A549 (cell line): ENCODE measurements around the gene DCHS2. TPM values are rescaled to one million over a fixed set of nuclear protein-coding genes. Genes with fewer than 3 reads are reported as not detected.

Source experiments
- ATAC-seq, 2 experiments: fragments of 200-7000 bp in 1 of 2; fragments of >200 bp in 1 of 2; cut with Nextera tagmentation in 1 of 2; cut with Tn5 transposase in 1 of 2; 3 replicates each; pipeline versions ENCODE4 v1.8.0 to v1.9.1; 2018 to 2020; ENCODE audit warnings: mild to moderate bottlenecking in 1 of 2, moderate library complexity in 1 of 2
- CTCF ChIA-PET: fragments of 300-600 bp; sonication (Branson Sonifier 250); formaldehyde crosslinking; extraction: SDS; loops from one replicate; lab custom pipeline; 2021; ENCODE audit warnings: antibody characterized with exemption, inconsistent platforms; lab: Yijun Ruan, JAX
- POLR2A ChIA-PET: fragments of 350-600 bp; formaldehyde crosslinking; extraction: SDS; loops from one replicate; lab custom pipeline; 2021; ENCODE audit warnings: antibody characterized with exemption, inconsistent platforms; lab: Yijun Ruan, JAX
- DNase-seq, 2 experiments: peaks; one replicate each; pipeline versions ENCODE4 v3.0.0 to v3.0.0-alpha.2; 2011 to 2016; ENCODE audit warnings: low read depth in 1 of 2, low spot score in 1 of 2
- FAIRE-seq: peaks from 2 replicates; lab custom pipeline; 2011; peaks lifted over from hg19 to GRCh38; lab: Jason Lieb, UNC
- H3K27ac ChIP-seq, 2 experiments: fragments of >200 bp; sonication (Bioruptor Twin); formaldehyde crosslinking; 3 replicates each; pipeline ENCODE4 v1.5.1; 2016 to 2017
- H3K4me1 ChIP-seq: fragments of >200 bp; sonication (Bioruptor Twin); formaldehyde crosslinking; 3 replicates; pipeline ENCODE4 v1.6.1; 2016
- H3K4me2 ChIP-seq: fragments of >200 bp; sonication (Bioruptor Twin); formaldehyde crosslinking; 3 replicates; pipeline ENCODE4 v1.6.1; 2016
- H3K4me3 ChIP-seq: fragments of >200 bp; sonication (Bioruptor Twin); formaldehyde crosslinking; 3 replicates; pipeline ENCODE4 v1.5.1; 2016
- H3K9me3 ChIP-seq: fragments of >200 bp; sonication (Bioruptor Twin); formaldehyde crosslinking; 3 replicates; pipeline ENCODE4 v1.6.1; 2016
- CBX8 ChIP-seq: fragments of 200-600 bp; sonication (generic); IDR thresholded peaks from 2 replicates; pipeline ENCODE4 v1.6.1; 2016
- CHD2 ChIP-seq: fragments of 150-350 bp; IDR thresholded peaks from 2 replicates; pipeline ENCODE4 v1.6.1; 2014; ENCODE audit warnings: low read length; ENCODE audit not compliant: partially characterized antibody
- EHMT2 ChIP-seq: fragments of 200-600 bp; sonication (generic); IDR thresholded peaks from 2 replicates; pipeline ENCODE4 v1.6.1; 2016; ENCODE audit warnings: antibody characterized with exemption, low read depth, mild to moderate bottlenecking, moderate library complexity
- EP300 ChIP-seq, 2 experiments: fragments of >200 bp; sonication (Bioruptor Twin); formaldehyde crosslinking; IDR thresholded peaks; 2 replicates in 1 of 2; 3 replicates in 1 of 2; pipeline ENCODE4 v1.6.1; 2016 to 2017
- FOXS1 ChIP-seq: fragments of 250-450 bp; sonication (Bioruptor Pico); IDR thresholded peaks from 2 replicates; pipeline ENCODE4 v1.5.0; 2020; ENCODE audit warnings: mild to moderate bottlenecking, moderate library complexity
- GATA3 ChIP-seq: IDR thresholded peaks from 2 replicates; pipeline ENCODE4 v1.6.1; 2012; ENCODE audit warnings: borderline replicate concordance
- HDAC2 ChIP-seq: fragments of 200-600 bp; sonication (generic); IDR thresholded peaks from 2 replicates; pipeline ENCODE4 v1.6.1; 2016
- HOXA7 ChIP-seq: fragments of 250-450 bp; sonication (Bioruptor Pico); IDR thresholded peaks from 2 replicates; pipeline ENCODE4 v1.5.0; 2020; ENCODE audit warnings: mild to moderate bottlenecking, moderate library complexity
- HOXB13 ChIP-seq: fragments of 250-450 bp; sonication (Bioruptor Pico); IDR thresholded peaks from 2 replicates; pipeline ENCODE4 v1.5.0; 2020; ENCODE audit warnings: low read depth, mild to moderate bottlenecking, moderate library complexity
- HOXB5 ChIP-seq: fragments of 250-450 bp; sonication (Bioruptor Pico); IDR thresholded peaks from 2 replicates; pipeline ENCODE4 v1.5.0; 2020; ENCODE audit warnings: mild to moderate bottlenecking, moderate library complexity
- JUN ChIP-seq, 2 experiments: fragments of >200 bp; sonication (Bioruptor Twin); formaldehyde crosslinking; IDR thresholded peaks; 2 replicates in 1 of 2; 3 replicates in 1 of 2; pipeline ENCODE4 v1.6.1; 2016 to 2017
- JUNB ChIP-seq: fragments of >200 bp; sonication (Bioruptor Twin); formaldehyde crosslinking; IDR thresholded peaks from 2 replicates; pipeline ENCODE4 v1.6.1; 2016
- KDM5A ChIP-seq: fragments of 200-600 bp; sonication (generic); IDR thresholded peaks from 2 replicates; pipeline ENCODE4 v1.6.1; 2016; ENCODE audit warnings: antibody characterized with exemption, mild to moderate bottlenecking
- MYC ChIP-seq: IDR thresholded peaks from 2 replicates; pipeline ENCODE4 v1.6.1; 2012; ENCODE audit warnings: mild to moderate bottlenecking, inconsistent platforms, low read length, improper control_type of control experiment, borderline replicate concordance
- POLR2A ChIP-seq: IDR thresholded peaks from 2 replicates; pipeline ENCODE4 v1.6.1; 2012; ENCODE audit warnings: mild to moderate bottlenecking, low read length
- RCOR1 ChIP-seq: fragments of 150-350 bp; IDR thresholded peaks from 2 replicates; pipeline ENCODE4 v1.6.1; 2014; ENCODE audit warnings: antibody characterized with exemption, low read length, low read depth
- RNF2 ChIP-seq: fragments of 200-600 bp; sonication (generic); IDR thresholded peaks from 2 replicates; pipeline ENCODE4 v1.6.1; 2016; ENCODE audit warnings: low read depth, mild to moderate bottlenecking, antibody characterized with exemption, moderate library complexity, borderline replicate concordance
- SMC3 ChIP-seq: fragments of >200 bp; sonication (Bioruptor Twin); formaldehyde crosslinking; IDR thresholded peaks from 3 replicates; pipeline ENCODE4 v1.6.1; 2018; ENCODE audit warnings: inconsistent platforms
- SREBF2 ChIP-seq: fragments of 450-650 bp; IDR thresholded peaks from 2 replicates; pipeline ENCODE4 v1.6.1; 2014; ENCODE audit warnings: mild to moderate bottlenecking, moderate library complexity
- TFCP2L1 ChIP-seq: fragments of 250-450 bp; sonication (Bioruptor Pico); IDR thresholded peaks from 2 replicates; pipeline ENCODE4 v1.5.0; 2021; ENCODE audit warnings: mild to moderate bottlenecking
- ZFP36 ChIP-seq: fragments of 450-650 bp; IDR thresholded peaks from 2 replicates; pipeline ENCODE4 v1.6.1; 2014; ENCODE audit warnings: borderline replicate concordance; ENCODE audit not compliant: partially characterized antibody
- ZNF302 ChIP-seq: fragments of 250-450 bp; sonication (Bioruptor Pico); IDR thresholded peaks from 2 replicates; pipeline ENCODE4 v1.9.0; 2021; ENCODE audit warnings: inconsistent platforms, mild to moderate bottlenecking, moderate library complexity
- WGBS: methylation state at CpG from one replicate; pipeline ENCODE4 v1.1.6; 2017; ENCODE audit errors: missing lambda C conversion rate; 5-methylcytosine and 5-hydroxymethylcytosine counted together
- polyA plus RNA-seq, 4 experiments: library from polyadenylated mRNA; depleted of rRNA in 3 of 4; stranded (reverse); fragments of >200 nt; fragmentation: RNase III in 1 of 4; extraction: RNeasy Plus Mini Kit Qiagen cat#74134 plus additional on column Dnase treatment in 1 of 4; gene quantifications; 2 replicates in 3 of 4; 3 replicates in 1 of 4; pipeline ENCODE4 v1.2.3, GENCODE V29; 2011 to 2017
- TF ChIP-seq, protein P1 (sequence below): fragments of 200-600 bp; sonication (generic); IDR thresholded peaks from 2 replicates; pipeline ENCODE4 v1.6.1; 2016; ENCODE audit warnings: antibody characterized with exemption, mild to moderate bottlenecking, moderate library complexity
- TF ChIP-seq, protein P2 (sequence below): fragments of 250-450 bp; sonication (Bioruptor Pico); IDR thresholded peaks from 2 replicates; pipeline ENCODE4 v1.5.0; 2021; ENCODE audit warnings: mild to moderate bottlenecking, moderate library complexity, borderline replicate concordance
- TF ChIP-seq, protein P3 (sequence below): fragments of >200 bp; sonication (Bioruptor Twin); formaldehyde crosslinking; IDR thresholded peaks from 2 replicates; pipeline ENCODE4 v1.6.1; 2016
- TF ChIP-seq, protein P4 (sequence below): fragments of >200 bp; sonication (Bioruptor Twin); formaldehyde crosslinking; IDR thresholded peaks from 3 replicates; pipeline ENCODE4 v1.5.1; 2016
- TF ChIP-seq, protein P5 (sequence below): IDR thresholded peaks from 2 replicates; pipeline ENCODE4 v1.6.1; 2012; ENCODE audit warnings: low read depth, borderline replicate concordance
- TF ChIP-seq, protein P6 (sequence below): fragments of 150-350 bp; IDR thresholded peaks from 2 replicates; pipeline ENCODE4 v1.6.1; 2014; ENCODE audit warnings: low read depth, mild to moderate bottlenecking, low read length

Gene DCHS2
- polyA plus RNA-seq, 2 of the 4 experiments (the other 2 are of a cell fraction), result 0.06 TPM; not detected in 1

DNA sequence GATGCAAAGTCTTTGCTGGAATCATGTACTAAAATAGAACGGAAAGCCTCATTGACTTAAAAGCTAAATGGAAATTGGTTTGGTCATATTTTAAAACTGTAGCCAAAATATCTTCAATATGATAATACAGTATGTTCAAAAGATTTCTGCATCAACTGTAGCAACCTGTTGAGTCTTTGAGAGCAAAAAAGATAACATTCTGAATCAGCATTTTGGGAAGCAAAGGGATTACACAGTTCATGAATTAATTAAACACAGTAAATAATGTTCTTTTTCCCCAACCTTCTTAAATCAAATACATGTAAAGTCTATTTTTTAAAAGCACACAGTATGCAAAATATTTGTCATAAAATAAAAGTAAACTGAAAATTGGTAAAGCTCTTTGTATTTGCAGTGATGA, 50.5 kb downstream of the DCHS2 start (continued):
- TF ChIP-seq, protein P1, sequence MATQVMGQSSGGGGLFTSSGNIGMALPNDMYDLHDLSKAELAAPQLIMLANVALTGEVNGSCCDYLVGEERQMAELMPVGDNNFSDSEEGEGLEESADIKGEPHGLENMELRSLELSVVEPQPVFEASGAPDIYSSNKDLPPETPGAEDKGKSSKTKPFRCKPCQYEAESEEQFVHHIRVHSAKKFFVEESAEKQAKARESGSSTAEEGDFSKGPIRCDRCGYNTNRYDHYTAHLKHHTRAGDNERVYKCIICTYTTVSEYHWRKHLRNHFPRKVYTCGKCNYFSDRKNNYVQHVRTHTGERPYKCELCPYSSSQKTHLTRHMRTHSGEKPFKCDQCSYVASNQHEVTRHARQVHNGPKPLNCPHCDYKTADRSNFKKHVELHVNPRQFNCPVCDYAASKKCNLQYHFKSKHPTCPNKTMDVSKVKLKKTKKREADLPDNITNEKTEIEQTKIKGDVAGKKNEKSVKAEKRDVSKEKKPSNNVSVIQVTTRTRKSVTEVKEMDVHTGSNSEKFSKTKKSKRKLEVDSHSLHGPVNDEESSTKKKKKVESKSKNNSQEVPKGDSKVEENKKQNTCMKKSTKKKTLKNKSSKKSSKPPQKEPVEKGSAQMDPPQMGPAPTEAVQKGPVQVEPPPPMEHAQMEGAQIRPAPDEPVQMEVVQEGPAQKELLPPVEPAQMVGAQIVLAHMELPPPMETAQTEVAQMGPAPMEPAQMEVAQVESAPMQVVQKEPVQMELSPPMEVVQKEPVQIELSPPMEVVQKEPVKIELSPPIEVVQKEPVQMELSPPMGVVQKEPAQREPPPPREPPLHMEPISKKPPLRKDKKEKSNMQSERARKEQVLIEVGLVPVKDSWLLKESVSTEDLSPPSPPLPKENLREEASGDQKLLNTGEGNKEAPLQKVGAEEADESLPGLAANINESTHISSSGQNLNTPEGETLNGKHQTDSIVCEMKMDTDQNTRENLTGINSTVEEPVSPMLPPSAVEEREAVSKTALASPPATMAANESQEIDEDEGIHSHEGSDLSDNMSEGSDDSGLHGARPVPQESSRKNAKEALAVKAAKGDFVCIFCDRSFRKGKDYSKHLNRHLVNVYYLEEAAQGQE, result no peak
- no peak for TF ChIP-seq FOXS1 (CRISPR knock-in tag)

DNA sequence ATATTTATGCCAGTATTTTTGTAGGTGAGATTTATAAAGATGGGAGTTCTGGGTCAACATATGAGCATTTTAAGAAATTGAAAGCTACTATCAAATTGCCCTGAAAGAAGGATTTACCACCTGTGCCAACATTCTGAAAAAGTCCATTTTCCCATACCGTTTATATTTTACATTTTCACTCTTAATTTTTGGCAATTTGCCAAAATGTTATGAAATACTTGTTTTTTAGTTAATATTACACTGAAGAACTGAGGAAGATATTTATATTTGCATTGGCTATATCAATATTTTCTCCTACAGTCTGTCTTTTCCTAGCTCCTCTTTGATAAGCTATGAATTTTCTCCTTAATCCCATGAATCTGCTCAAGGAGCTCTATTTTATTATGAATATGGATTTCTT, 52.4 kb downstream of the DCHS2 start:
- FAIRE-seq, result no peak
- 0% methylated on average over 1 of the region's 1 CpG for WGBS
- POLR2A ChIA-PET, result no interaction called here

DNA sequence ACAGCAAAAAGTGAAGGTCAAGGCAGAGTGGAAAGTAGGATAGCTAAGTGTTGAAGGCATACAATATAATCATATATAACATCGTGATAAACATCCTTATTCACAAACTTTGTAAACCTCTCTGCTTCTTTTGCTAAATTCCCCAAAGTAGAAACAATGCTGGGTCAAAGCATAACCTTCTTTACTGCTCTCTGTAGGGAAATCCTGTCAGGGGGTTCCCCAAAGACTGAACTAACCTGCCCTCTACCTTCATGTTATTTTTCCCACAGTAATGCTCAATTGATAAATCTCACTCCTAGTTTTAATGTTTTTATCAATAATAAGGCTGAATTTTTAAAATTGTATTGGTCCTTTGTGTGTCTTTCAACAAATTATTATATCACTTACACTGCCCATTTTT, 55.7 kb downstream of the DCHS2 start:
- no peak overlapping the region for H3K27ac ChIP-seq
- ATAC-seq, result no peak
- CTCF ChIA-PET, result no interaction called here
- TF ChIP-seq GATA3 (no peak), HOXA7 (no peak), RNF2 (no peak), ZNF302 (CRISPR knock-in tag) (no peak), JUN (IDR thresholded peaks at IDR 0.05) (no peak), EHMT2 (no peak), POLR2A (no peak), SREBF2 (no peak), EP300 (IDR thresholded peaks at IDR 0.05) (no peak), SMC3 (no peak), HOXB5 (CRISPR knock-in tag) (no peak), CHD2 (no peak), HOXB13 (no peak)
- TF ChIP-seq, protein P2, sequence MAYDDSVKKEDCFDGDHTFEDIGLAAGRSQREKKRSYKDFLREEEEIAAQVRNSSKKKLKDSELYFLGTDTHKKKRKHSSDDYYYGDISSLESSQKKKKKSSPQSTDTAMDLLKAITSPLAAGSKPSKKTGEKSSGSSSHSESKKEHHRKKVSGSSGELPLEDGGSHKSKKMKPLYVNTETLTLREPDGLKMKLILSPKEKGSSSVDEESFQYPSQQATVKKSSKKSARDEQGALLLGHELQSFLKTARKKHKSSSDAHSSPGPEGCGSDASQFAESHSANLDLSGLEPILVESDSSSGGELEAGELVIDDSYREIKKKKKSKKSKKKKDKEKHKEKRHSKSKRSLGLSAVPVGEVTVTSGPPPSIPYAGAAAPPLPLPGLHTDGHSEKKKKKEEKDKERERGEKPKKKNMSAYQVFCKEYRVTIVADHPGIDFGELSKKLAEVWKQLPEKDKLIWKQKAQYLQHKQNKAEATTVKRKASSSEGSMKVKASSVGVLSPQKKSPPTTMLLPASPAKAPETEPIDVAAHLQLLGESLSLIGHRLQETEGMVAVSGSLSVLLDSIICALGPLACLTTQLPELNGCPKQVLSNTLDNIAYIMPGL (CRISPR knock-in tag), result no peak
- TF ChIP-seq, protein P3, sequence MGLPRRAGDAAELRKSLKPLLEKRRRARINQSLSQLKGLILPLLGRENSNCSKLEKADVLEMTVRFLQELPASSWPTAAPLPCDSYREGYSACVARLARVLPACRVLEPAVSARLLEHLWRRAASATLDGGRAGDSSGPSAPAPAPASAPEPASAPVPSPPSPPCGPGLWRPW, result no peak

More for the DNA sequence above, 52.4 kb downstream of the DCHS2 start:
- no peak for TF ChIP-seq SREBF2
- TF ChIP-seq CHD2, result no peak
- TF ChIP-seq POLR2A, result no peak
- TF ChIP-seq SMC3, result no peak
- no peak for TF ChIP-seq JUN (IDR thresholded peaks at IDR 0.05)
- TF ChIP-seq ZFP36, result no peak
- TF ChIP-seq HDAC2, result no peak
- TF ChIP-seq JUNB, result no peak
- TF ChIP-seq TFCP2L1 (CRISPR knock-in tag), result no peak
- no peak for TF ChIP-seq RCOR1
- no peak for TF ChIP-seq CBX8
- TF ChIP-seq, protein P4, sequence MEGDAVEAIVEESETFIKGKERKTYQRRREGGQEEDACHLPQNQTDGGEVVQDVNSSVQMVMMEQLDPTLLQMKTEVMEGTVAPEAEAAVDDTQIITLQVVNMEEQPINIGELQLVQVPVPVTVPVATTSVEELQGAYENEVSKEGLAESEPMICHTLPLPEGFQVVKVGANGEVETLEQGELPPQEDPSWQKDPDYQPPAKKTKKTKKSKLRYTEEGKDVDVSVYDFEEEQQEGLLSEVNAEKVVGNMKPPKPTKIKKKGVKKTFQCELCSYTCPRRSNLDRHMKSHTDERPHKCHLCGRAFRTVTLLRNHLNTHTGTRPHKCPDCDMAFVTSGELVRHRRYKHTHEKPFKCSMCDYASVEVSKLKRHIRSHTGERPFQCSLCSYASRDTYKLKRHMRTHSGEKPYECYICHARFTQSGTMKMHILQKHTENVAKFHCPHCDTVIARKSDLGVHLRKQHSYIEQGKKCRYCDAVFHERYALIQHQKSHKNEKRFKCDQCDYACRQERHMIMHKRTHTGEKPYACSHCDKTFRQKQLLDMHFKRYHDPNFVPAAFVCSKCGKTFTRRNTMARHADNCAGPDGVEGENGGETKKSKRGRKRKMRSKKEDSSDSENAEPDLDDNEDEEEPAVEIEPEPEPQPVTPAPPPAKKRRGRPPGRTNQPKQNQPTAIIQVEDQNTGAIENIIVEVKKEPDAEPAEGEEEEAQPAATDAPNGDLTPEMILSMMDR, result no peak
- no peak for TF ChIP-seq MYC
- TF ChIP-seq, protein P5, sequence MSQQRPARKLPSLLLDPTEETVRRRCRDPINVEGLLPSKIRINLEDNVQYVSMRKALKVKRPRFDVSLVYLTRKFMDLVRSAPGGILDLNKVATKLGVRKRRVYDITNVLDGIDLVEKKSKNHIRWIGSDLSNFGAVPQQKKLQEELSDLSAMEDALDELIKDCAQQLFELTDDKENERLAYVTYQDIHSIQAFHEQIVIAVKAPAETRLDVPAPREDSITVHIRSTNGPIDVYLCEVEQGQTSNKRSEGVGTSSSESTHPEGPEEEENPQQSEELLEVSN, result no peak
- TF ChIP-seq, protein P6, sequence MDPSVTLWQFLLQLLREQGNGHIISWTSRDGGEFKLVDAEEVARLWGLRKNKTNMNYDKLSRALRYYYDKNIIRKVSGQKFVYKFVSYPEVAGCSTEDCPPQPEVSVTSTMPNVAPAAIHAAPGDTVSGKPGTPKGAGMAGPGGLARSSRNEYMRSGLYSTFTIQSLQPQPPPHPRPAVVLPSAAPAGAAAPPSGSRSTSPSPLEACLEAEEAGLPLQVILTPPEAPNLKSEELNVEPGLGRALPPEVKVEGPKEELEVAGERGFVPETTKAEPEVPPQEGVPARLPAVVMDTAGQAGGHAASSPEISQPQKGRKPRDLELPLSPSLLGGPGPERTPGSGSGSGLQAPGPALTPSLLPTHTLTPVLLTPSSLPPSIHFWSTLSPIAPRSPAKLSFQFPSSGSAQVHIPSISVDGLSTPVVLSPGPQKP, result no peak
- no peak for TF ChIP-seq KDM5A
- TF ChIP-seq, all 56 proteins: peak for 0
- Histone ChIP-seq H3K4me3 (no peak overlapping the region), H3K4me2 (no peak overlapping the region), H3K4me1 (no peaks in the 10 kb centered on the region), H3K27ac (no peak overlapping the region), H3K9me3 (no peaks in the 10 kb centered on the region)
- no peak for ATAC-seq
- CTCF ChIA-PET, result no interaction called here
- no peak for DNase-seq

More for the DNA sequence above, 55.7 kb downstream of the DCHS2 start:
- H3K4me2 ChIP-seq, result no peak overlapping the region
- no peak overlapping the region for H3K4me3 ChIP-seq
- DNase-seq, result no peak
- POLR2A ChIA-PET, result no interaction called here
- H3K4me1 ChIP-seq, result no peaks in the 10 kb centered on the region
- no peaks in the 10 kb centered on the region for H3K9me3 ChIP-seq
- FAIRE-seq, result no peak
- 0% methylated on average over 1 of the region's 1 CpG for WGBS
